Activated naive CD4-positive, alpha-beta T cell treated with Interleukin-2 at 50 U/mL for 16 hours (primary cell): ENCODE measurements around the gene PYDC2.
"Not testable (repeated sequence)": the region's sequence is repeated elsewhere in the genome, so short reads cannot be mapped to it uniquely, and the experiment has no call there.

Experiments used
- DNase-seq: peaks from one replicate; pipeline ENCODE4 v3.0.0-alpha.2; 2020

PYDC2 gene

GRCh38 chr3:191473661-191474198 is 12.8 kb downstream of the PYDC2 start:
- no peak for DNase-seq

GRCh38 chr3:191476066-191476772 is 15.3 kb downstream of the PYDC2 start:
- no peak for DNase-seq

DNA sequence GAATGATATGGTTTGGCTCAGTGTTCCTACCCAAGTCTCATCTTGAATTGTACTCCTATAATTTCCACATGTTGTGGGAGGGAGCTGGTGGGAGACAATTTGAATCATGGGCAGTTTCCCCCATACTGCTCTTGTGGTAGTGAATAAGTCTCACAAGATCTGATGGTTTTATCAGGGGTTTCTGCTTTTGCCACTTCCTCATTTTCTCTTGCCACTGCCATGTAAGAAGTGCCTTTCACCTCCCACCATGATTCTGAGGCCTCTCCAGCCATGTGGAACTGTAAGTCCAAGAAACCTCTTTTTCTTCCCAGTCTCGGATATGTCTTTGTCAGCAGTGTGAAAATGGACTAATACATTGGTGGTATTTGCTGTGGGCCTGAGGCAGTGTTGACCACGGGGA is 23.0 kb downstream of the PYDC2 start:
- DNase-seq, result not testable (repeated sequence)

DNA sequence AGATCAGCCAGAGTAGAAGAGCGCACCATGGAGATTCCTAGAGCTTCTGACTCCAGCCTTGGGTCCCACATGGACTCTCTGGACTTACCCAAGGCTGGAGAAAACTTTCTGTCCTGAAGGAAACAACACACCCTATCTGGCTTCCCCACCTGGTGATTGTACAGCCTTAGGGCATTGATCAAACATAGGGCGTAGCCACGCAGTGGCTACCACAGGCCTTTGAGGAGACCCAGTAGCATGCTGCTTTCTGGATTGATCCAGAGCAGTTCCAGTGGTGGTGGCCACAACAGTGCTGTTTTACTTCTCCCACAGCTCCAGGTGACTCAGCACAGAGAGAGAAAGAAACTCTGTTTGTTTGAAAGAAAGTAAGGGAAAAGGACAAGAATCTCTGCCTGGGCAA is 23.5 kb downstream of the PYDC2 start:
- no peak for DNase-seq

GRCh38 chr3:191492601-191493000 is 31.6 kb downstream of the PYDC2 start:
- DNase-seq, result no peak

DNA sequence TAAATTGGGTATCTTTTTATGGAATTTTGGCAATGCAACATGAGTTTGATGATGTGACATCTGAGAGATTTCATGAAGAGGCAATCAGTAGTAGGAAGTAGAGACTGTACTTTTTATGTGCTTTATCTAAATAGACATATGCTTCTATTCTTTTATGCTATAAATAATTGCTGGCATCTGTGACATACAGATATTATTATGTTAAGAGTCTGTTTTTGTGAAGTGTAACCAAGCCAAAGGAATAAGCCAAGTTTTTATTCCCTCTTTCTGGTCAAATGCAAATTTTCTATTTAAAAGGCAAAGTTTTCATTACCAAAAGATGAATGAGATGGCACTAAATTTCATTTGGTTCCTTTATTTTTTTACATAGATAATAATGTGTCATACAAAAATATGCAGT is 32.4 kb downstream of the PYDC2 start:
- DNase-seq, result no peak

- no peak for DNase-seq
Observed at GRCh38 chr3:191499307-191500080, 38.5 kb downstream of the PYDC2 start.

GRCh38 chr3:191500892-191501291 is 39.9 kb downstream of the PYDC2 start:
- DNase-seq, result no peak

GRCh38 chr3:191502583-191502982 is 41.6 kb downstream of the PYDC2 start:
- DNase-seq, result no peak

DNA sequence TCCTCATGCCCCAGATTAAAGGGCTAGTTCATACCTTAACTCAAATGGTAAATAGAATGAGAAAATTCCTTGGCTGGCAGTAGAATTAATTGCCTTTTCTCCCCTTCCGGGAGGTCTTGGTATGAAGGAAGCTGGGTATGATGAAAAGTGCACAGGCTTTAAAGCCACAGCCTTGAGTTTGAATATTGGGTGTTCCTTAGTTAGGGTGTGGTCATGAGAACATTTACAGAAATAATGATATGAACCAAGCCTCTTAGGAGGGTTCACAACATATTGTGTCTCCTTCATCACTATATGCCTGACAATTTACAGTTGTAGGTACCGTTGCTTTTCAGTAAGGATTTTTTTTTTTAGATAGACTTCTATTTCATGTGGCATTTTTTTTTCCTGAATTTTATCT is 48.1 kb downstream of the PYDC2 start:
- no peak for DNase-seq
